SIG-M5 treated with dmso at 0.1 percent for 504 hours (cell line): ENCODE results near the gene RAB3IL1.

Source experiments
- DNase-seq: peaks from one replicate; lab custom pipeline; 2025; ENCODE audit not compliant: unreplicated experiment; lab: John Stamatoyannopoulos, UW

The RAB3IL1 gene

DNA sequence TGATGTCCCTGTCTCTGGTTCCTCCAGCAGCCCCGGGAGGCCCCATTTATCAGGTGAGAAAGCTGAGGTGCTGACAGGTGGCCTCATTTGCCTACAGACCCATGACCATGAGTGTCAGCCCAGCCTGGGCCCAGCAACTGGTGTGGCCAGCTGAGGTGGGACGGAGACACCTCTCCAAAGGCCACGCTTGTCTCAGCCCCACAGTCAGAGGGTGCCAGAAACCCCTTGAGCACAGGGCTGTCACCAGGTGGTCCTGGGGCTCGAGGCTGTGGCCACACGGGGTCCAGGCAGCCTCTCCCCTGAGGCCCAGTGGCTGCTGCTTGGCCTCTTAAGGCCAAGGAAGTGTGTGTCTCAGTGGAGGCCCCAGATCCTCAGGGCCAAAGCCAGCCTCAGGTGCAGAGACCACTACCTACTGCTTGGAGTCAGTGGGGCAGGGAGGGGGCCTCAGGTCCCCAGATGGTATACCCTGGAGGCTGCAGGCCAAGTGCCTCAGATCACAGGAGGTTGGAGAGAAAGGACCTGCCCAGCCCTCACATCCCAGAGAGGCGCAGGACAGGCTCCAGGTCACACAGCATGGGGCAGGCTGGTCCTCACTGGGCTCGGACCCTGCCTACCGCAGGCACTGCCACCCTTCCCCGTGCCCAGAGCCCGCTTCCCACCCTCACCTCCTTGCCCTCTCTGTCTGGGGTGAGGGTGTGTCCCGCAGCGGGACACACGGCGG, 11.4 kb downstream of the RAB3IL1 start:
- DNase-seq: no peak

DNA sequence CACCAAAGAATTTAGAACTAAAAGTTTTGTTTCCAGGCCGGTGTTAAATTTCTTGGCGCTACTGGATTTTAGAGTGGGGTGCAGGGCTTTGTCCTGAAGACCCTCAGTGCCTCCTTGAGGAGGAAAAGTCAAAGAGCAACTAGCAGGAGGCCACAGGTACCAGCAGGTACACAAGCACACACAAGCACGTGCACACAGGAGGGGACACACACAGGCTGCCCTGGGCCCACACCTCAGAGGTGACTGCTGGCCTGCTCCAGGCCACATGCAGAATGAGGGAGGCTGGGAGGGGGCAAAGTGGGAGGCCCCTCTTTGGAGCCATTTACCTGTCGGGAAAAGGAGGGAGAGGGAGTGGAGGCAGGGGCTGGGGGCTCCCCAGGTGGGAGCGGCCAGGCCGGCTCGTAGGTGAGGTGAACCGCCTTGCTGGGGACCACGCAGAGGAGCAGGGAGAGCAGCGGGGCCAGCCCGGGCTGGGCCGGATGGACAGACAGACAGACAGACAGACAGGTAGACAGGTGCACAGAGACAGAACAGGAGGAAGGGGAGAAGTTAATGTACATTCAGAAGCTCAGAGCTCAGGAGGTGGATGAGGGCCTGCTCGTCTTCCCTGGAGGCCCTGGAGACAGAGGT, 12.2 kb downstream of the RAB3IL1 start:
- no peak for DNase-seq

DNA sequence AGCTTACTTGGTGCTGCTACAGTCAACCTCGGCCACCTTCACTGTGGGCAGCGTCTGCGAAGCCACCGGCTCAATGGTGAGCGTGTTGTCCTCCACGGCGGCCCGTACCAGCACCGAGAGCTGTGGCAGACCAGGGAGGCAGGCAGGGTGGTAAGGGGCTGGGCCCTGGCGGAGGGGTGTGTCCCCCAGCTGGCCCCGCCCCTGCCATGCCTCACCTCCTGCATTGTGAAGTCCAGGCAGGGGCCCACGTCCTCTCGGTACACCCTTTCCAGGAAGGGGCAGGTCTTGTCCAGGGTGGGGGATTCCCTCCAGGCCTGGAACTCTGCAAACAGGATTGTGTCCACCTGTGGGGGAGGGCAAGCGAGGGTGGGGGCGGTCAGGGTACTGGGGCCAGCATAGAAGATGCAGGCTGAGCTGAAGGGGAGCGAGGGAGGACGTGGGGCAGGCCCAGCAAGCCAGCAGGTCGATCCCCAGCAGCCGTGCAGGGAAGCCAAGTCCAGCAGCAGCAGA, 12.8 kb downstream of the RAB3IL1 start:
- no peak for DNase-seq

DNA sequence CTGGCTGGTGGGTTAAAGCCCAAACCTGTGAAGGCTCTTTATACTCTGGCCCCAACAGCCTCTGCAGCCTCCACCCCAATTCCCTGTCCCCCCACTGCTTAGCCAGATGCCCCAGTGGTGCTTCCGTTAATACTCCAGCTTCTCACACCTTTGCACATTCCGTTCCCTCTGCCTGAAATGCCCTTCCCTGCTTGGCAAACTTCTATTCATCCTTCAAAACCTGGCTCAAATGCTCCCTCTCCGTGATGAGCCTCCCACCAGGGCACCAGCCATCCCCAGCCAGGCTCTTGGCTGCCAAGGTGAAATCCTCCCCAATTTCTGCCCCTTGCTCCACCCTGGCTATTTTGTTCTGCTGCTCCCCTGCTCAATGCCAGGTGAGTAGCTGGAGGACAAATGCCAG, 13.5 kb downstream of the RAB3IL1 start:
- no peak for DNase-seq

DNA sequence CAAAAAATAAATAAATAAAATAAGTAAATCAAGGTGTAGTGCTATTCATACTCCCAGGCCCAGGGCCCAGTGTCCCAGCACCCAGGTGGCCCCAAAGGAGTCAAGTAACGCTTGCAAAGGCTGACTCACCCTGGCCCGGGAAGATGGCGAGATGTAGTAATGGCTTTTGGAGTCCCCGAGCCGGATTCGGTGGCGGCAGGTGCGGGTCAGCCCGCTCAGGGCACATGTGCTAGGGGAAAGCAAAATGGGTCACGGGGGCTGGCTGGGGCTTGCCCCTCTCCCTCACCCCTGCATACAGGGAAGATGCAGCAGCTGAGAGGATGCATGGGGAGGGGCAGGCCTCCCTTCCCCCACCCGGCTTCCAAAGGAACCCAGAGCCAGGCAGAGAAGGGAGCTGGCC, 15.1 kb downstream of the RAB3IL1 start:
- no peak for DNase-seq

- DNase-seq: no peak
Measured at GRCh38 chr11:61901397-61901796, 16.0 kb downstream of the RAB3IL1 start.

DNA sequence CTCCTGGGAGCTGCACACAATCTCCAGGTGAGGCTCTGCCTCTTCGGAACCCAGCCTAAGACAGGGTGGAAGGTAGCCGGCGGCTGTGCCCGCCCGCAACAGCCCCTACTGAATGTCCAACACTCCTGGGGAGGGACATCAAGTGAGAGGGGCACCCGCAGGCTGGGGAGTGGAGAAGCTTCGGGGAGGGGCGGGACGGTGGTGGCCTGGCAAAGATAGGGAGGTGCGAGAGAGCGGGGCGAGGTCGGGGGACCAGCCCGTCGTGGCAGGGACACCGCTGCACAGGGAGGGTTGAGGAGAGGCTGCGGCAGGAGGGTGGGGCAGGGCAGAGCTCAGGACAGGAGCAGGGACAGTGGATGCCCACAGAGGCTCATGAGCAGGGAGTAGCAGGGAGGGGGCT, 17.1 kb downstream of the RAB3IL1 start:
- no peak for DNase-seq

GRCh38 chr11:61899146-61899841, 18.1 kb downstream of the RAB3IL1 start:
- DNase-seq: peak; percentile 74

DNA sequence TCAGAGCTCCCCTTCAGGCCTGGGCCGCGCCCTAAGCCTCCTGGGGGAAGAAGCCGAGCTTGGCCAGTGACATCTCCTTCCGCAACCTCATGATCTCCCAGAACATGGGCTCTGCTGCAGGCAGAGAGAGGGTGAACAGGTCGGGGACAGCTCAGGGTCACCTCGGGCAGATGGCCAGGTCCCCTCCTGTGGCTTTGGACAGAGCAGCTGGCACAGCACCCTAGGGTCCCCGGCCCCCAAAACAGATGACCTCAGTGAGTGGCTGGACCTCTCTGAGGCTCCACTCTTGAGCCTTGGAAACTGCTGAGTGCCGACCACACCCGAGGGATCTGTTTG, 19.2 kb downstream of the RAB3IL1 start:
- DNase-seq: no peak

- peak; percentile 60 for DNase-seq
Measured at GRCh38 chr11:61897387-61898246, 19.7 kb downstream of the RAB3IL1 start.

- no peak for DNase-seq
Measured at GRCh38 chr11:61896665-61897386, 20.5 kb downstream of the RAB3IL1 start.

DNA sequence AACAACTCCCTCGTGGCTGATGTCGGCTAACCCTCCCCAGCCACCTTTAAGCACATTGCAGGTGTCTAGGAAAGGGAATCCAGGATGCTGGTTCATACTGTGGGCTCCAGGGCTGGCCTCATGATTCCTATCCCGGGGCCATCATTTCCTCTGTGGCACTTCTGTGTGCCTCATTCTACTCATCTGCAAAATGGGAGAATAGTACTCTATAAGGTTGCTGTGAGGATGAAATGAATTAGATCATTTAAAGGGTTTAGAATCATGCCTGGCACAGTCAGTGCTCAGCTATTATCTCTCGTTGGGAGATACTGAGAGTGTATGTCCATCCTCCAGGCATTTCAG, 21.7 kb downstream of the RAB3IL1 start:
- no peak for DNase-seq

DNA sequence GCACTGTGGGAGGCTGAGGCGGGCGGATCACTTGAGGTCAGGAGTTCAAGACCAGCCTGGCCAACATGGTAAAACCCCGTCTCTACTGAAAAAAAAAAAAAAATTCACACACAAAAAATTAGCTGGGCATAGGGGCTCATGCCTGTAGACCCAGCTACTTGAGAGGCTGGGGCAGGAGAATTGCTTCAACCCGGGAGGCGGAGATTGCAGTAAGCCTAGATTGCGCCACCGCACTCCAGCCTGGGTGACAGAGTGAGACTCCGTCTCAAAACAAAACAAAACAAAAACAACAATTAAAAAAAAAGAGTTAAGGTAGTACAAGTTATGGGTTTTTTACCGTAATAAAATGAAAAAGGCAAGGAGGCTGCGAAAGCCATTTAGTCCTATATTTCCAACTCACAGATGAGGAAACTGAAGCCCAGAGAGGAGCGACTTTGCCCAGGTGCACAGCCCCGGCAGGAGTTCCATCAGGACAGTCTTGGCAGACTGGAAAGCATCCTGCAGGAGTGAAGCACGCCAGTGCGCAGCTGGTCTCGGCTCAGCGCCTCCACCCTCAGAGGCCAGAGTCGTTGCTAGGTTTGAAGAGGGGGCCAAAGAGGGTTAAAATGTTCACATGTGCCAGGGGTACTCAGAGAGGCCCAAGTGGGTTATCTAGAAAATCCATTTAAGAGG, 22.2 kb downstream of the RAB3IL1 start:
- DNase-seq: no peak

- DNase-seq: no peak
Measured at GRCh38 chr11:61893981-61894380, 23.4 kb downstream of the RAB3IL1 start.

GRCh38 chr11:61892085-61892370, 25.3 kb downstream of the RAB3IL1 start:
- DNase-seq: no peak

DNA sequence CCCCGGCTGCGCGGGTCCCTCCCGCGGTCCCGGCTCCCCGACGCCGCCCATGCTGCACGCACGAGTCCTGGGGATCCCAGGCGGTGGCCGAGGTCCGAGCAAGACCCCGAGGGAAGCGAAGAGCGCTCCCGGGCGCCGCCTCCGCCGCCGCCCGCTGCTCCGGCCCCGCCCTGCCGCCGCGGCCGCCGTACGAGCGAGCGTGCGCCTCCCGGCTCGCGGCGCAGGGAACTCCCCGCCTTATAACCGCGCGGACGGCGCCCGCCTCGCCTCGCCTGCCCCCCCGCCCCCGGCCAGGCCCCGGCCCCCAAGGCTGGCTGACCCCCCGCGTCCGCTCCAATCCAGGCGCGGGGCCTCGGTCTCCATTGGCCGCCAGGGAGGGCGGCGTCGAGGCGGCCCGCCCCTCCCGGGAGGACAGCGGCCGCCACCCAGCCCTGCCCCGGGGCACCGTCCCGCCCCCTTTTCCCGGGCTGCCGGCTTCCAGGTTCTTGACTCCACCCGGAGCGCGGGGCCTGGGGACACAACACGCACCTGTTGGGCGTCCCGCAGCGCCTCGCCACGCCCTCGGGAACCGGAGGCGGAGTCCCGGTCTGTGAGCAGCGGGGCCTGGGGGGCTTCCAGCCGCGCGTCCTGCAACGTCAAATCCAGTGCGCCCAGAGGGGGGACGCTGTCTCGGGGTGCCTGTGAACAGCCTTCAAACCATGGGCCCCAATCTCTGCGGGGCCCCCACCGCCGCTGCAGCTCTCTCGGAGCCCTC, 25.9 kb downstream of the RAB3IL1 start, which contains the start of gene FADS3:
Gene FADS3, minus strand, starts transcription at position 215 of the 754 bp plus-strand sequence. Its CDS starts 164 bp downstream, at position 51.
- peak; percentile 45 for DNase-seq

- DNase-seq: no peak
Measured at GRCh38 chr11:61890529-61891330, 26.6 kb downstream of the RAB3IL1 start.

DNA sequence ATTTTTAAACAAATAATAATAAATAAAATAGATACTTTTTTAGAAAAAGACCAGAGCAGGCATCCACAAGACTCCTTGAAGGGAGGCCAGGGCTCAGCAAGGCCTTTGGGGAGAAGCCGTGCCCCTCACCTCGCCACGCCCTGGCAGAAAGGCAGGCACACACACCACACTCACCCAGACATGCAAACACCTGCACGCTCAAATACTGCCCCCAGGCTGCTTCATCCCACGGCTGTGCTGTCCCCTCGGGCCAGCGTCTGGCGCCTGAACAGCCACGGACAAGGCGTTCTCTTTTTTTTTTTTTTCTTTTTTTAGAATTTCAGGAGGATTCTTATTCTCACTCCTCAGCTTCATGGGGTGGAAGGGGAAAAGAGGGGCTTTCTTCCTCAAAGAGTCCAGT, 27.5 kb downstream of the RAB3IL1 start:
- DNase-seq: no peak

- no peak for DNase-seq
Measured at GRCh38 chr11:61888590-61888989, 28.8 kb downstream of the RAB3IL1 start.
